ENCODE data around the gene MRM2.

The MRM2 gene

DNA sequence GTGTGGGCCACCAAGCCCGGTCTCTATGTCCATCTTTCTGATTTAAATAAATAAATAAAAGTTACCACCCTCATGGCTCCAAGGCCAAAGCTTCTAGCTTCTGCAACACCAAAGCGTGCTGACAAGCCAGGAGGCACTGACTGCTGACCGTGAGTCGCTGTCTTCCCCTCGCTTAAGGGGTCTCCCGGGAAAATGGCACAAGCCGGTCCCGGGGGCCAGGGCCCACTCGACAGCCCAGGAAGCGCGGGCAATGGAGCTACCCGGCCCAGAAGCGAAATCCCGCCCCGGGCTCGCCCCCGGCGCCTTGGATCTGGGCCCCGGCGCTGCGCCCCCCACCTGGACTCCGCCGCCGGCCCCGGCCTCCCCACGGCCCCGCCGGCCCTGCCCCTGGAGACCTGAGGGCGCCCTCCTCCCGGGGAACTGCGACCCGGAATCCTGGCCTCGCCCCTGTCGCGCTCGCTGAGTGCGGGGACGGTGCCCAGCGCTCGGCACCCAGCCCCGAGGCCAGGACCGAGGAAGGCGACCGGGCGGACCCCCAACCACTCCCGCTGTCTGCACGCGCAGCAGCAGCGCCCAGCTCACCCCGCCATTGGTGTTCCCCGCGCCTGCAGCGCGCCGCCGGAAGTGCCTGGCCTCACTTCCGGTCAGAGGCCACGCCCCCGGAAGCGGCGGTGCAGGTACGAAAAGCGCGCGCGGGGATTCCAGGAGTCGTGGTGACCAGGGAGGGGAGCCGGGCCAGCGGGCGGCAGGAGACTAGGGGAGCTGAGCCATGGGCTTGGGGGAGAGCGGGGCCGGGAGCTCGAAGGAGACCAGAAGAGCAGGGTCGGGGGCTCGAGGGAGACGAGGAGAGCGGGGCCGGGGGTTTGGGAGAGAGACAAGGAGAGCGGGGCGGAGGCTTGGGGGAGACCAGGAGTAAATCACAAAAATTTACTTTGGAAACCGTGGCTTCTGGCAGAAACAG is at the start of gene MRM2, which contains the start of gene NUDT1:
TSS of gene MRM2 (minus strand) at position 626 of the 961 bp plus-strand sequence. CDS start at position 590, 36 bp downstream.
TSS of gene NUDT1 (plus strand) at position 647 of the 961 bp plus-strand sequence. CDS start 2,349 bp downstream, outside the sequence.
- peak within 1 kb of the TSS; percentile 41 for H3K4me3 ChIP-seq (IDR thresholded peaks at IDR 0.05; ENCODE audit: insufficient read depth, low read depth, low read length)
- H2AFZ ChIP-seq (ENCODE audit: low read depth): peak within 1 kb of the TSS; percentile 90
- no peaks in the 10 kb centered on the region for H3K27me3 ChIP-seq (ENCODE audit: insufficient read depth, low read depth)
- TF ChIP-seq, protein P1, sequence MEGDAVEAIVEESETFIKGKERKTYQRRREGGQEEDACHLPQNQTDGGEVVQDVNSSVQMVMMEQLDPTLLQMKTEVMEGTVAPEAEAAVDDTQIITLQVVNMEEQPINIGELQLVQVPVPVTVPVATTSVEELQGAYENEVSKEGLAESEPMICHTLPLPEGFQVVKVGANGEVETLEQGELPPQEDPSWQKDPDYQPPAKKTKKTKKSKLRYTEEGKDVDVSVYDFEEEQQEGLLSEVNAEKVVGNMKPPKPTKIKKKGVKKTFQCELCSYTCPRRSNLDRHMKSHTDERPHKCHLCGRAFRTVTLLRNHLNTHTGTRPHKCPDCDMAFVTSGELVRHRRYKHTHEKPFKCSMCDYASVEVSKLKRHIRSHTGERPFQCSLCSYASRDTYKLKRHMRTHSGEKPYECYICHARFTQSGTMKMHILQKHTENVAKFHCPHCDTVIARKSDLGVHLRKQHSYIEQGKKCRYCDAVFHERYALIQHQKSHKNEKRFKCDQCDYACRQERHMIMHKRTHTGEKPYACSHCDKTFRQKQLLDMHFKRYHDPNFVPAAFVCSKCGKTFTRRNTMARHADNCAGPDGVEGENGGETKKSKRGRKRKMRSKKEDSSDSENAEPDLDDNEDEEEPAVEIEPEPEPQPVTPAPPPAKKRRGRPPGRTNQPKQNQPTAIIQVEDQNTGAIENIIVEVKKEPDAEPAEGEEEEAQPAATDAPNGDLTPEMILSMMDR (conservative IDR thresholded peaks at IDR 0.05; ENCODE audit: low read depth, low read length): no peak
- H3K4me1 ChIP-seq (ENCODE audit: low read depth, poor library complexity, severe bottlenecking): peaks cover 21% of the 10 kb centered on the region
- H3K27ac ChIP-seq: peak within 1 kb of the TSS; percentile 42
- peaks cover 3% of the 10 kb centered on the region; the same call in 1 of the 2 replicates for H3K36me3 ChIP-seq (ENCODE audit: insufficient read depth)
- H3K79me2 ChIP-seq (ENCODE audit: insufficient read depth, low read depth): peaks cover 27% of the 10 kb centered on the region
- H3K4me2 ChIP-seq: peak within 1 kb of the TSS; percentile 84
- peak within 1 kb of the TSS; percentile 87 for H3K9ac ChIP-seq
- no peaks in the 10 kb centered on the region for H4K20me1 ChIP-seq (ENCODE audit: insufficient read depth)

DNA sequence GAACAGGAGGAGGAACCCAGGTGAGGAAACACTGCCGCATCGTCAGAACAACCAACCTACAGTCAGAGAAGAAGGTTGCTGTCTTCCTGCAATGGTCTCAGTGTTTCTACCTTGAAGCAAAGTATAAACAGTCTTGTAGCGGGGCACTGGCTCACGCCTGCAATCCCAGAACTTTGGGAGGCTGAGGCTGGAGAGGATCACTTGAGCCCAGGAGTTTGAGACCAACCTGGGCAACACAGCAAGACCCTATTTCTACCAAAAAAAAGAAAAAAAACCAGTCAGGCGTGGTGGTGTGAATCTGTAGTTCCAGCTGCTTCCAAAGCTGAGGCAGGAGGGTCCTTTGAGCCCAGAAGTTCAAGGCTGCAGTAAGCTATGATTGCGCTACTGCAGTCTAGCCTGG is 48.9 kb upstream of the MRM2 start:
- H3K27me3 ChIP-seq (ENCODE audit: insufficient read depth, low read depth): no peaks in the 10 kb centered on the region
- H3K4me2 ChIP-seq: no peak overlapping the region
- H3K79me2 ChIP-seq (ENCODE audit: insufficient read depth, low read depth): no peaks in the 10 kb centered on the region
- no peak overlapping the region for H3K9ac ChIP-seq
- H3K4me1 ChIP-seq (ENCODE audit: low read depth, poor library complexity, severe bottlenecking): no peaks in the 10 kb centered on the region
- TF ChIP-seq, protein P1 (conservative IDR thresholded peaks at IDR 0.05; ENCODE audit: low read depth, low read length): no peak
- no peak overlapping the region for H2AFZ ChIP-seq (ENCODE audit: low read depth)
- no peak overlapping the region for H3K4me3 ChIP-seq (IDR thresholded peaks at IDR 0.05; ENCODE audit: insufficient read depth, low read depth, low read length)
- H3K36me3 ChIP-seq (ENCODE audit: insufficient read depth): no peaks in the 10 kb centered on the region
- no peaks in the 10 kb centered on the region for H4K20me1 ChIP-seq (ENCODE audit: insufficient read depth)
- H3K27ac ChIP-seq: no peak overlapping the region

DNA sequence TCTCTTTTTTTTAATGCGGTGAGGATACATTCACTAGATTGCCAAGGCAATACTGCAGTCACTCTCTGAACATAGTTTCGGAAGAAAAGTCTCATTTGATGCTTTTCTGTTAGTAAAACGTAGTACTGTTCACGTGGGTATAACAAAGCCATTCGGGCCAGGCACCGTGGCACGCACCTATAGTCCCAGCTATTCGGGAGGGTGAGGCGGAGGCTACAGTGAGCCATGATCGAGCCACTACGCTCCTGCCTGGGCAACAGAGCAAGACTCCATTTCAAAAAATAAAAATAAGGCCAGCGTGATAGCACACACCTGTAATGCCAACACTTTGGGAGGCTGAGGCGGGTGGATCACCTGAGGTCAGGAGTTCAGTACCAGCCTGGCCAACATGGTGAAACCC is 47.6 kb upstream of the MRM2 start:
- H3K4me2 ChIP-seq: no peak overlapping the region
- no peaks in the 10 kb centered on the region for H3K36me3 ChIP-seq (ENCODE audit: insufficient read depth)
- no peaks in the 10 kb centered on the region for H3K79me2 ChIP-seq (ENCODE audit: insufficient read depth, low read depth)
- no peaks in the 10 kb centered on the region for H4K20me1 ChIP-seq (ENCODE audit: insufficient read depth)
- no peak overlapping the region for H3K9ac ChIP-seq
- H3K4me3 ChIP-seq (IDR thresholded peaks at IDR 0.05; ENCODE audit: insufficient read depth, low read depth, low read length): no peak overlapping the region
- H3K27me3 ChIP-seq (ENCODE audit: insufficient read depth, low read depth): no peaks in the 10 kb centered on the region
- TF ChIP-seq, protein P1 (conservative IDR thresholded peaks at IDR 0.05; ENCODE audit: low read depth, low read length): no peak
- no peak overlapping the region for H2AFZ ChIP-seq (ENCODE audit: low read depth)
- H3K4me1 ChIP-seq (ENCODE audit: low read depth, poor library complexity, severe bottlenecking): no peaks in the 10 kb centered on the region
- no peak overlapping the region for H3K27ac ChIP-seq

DNA sequence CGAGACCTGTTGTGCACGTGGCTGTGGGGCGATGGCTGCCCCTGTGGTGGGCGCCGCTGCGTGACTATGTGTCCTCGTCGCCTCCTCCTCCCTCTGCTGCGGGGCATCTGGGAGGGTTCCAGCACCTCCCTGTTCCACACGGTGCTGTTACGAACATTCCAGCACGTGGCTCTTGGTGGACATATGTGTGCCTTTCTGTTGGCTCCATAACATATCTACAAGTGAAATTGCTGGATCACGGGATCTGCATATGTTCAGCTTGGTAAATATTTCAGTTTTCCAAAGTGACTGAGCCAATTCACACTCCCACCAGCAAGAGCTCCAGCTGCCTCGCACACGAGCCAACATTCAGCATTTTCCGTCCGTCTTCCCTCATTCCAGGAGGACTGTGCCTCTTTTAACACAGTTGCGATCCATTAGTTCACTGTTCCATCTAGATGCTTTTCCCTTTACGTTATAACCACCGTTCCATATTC is 47.1 kb upstream of the MRM2 start:
- Histone ChIP-seq H3K9ac (no peak overlapping the region), H2AFZ (ENCODE audit: low read depth) (no peak overlapping the region), H3K36me3 (ENCODE audit: insufficient read depth) (no peaks in the 10 kb centered on the region), H3K4me3 (IDR thresholded peaks at IDR 0.05; ENCODE audit: insufficient read depth, low read depth, low read length) (no peak overlapping the region), H3K27ac (no peak overlapping the region), H3K79me2 (ENCODE audit: insufficient read depth, low read depth) (no peaks in the 10 kb centered on the region), H3K4me2 (no peak overlapping the region), H3K4me1 (ENCODE audit: low read depth, poor library complexity, severe bottlenecking) (no peaks in the 10 kb centered on the region), H3K27me3 (ENCODE audit: insufficient read depth, low read depth) (no peaks in the 10 kb centered on the region), H4K20me1 (ENCODE audit: insufficient read depth) (no peaks in the 10 kb centered on the region)
- TF ChIP-seq, protein P1 (conservative IDR thresholded peaks at IDR 0.05; ENCODE audit: low read depth, low read length): no peak

All from KMS-11 (cell line).